BE2C (cell line): Measurements from ENCODE around the gene IL3RA.

Source experiments
- DNase-seq: peaks from one replicate; pipeline ENCODE4 v3.0.0-alpha.2; 2020
- H3K27me3 ChIP-seq: fragments of 250-450 bp; sonication (Bioruptor Pico); 2 replicates; pipeline ENCODE4 v1.5.1; 2020; ENCODE audit warnings: mild to moderate bottlenecking
- H3K36me3 ChIP-seq: fragments of 250-450 bp; sonication (Bioruptor Pico); 2 replicates; pipeline ENCODE4 v1.5.1; 2020; ENCODE audit warnings: mild to moderate bottlenecking
- H3K4me1 ChIP-seq: fragments of 250-450 bp; sonication (Bioruptor Pico); 2 replicates; pipeline ENCODE4 v1.5.1; 2020
- H3K4me3 ChIP-seq: 2 replicates; pipeline ENCODE4 v1.5.1; 2011; ENCODE audit warnings: low read depth, low read length
- H3K9me3 ChIP-seq: fragments of 250-450 bp; sonication (Bioruptor Pico); 2 replicates; pipeline ENCODE4 v1.5.1; 2020
- CTCF ChIP-seq: IDR thresholded peaks from 2 replicates; pipeline ENCODE4 v1.5.1; 2012; ENCODE audit warnings: mild to moderate bottlenecking, low read depth, low read length

IL3RA gene

GRCh38 chrX:1416327-1416784 lies 79.8 kb downstream of the IL3RA start:
- no peak for DNase-seq

GRCh38 chrX:1416965-1417760 lies 80.6 kb downstream of the IL3RA start:
- Histone ChIP-seq H3K4me1 (no peaks in the 10 kb centered on the region), H3K4me3 (no peak overlapping the region), H3K27me3 (no peaks in the 10 kb centered on the region), H3K36me3 (no peaks in the 10 kb centered on the region), H3K9me3 (no peaks in the 10 kb centered on the region; the same call in 1 of the 2 replicates)
- DNase-seq, result no peak
- TF ChIP-seq CTCF, result no peak

More at GRCh38 chrX:1416327-1416784, 79.8 kb downstream of the IL3RA start:
- Histone ChIP-seq H3K4me1 (no peaks in the 10 kb centered on the region), H3K4me3 (no peak overlapping the region), H3K36me3 (no peaks in the 10 kb centered on the region), H3K27me3 (no peaks in the 10 kb centered on the region), H3K9me3 (no peaks in the 10 kb centered on the region; the same call in 1 of the 2 replicates)
- no peak for TF ChIP-seq CTCF

- Histone ChIP-seq H3K36me3 (no peaks in the 10 kb centered on the region), H3K4me3 (no peak overlapping the region), H3K9me3 (no peaks in the 10 kb centered on the region; the same call in 1 of the 2 replicates), H3K4me1 (no peaks in the 10 kb centered on the region), H3K27me3 (no peaks in the 10 kb centered on the region)
- DNase-seq, result no peak
- no peak for TF ChIP-seq CTCF
Observed at GRCh38 chrX:1417921-1418771, 81.6 kb downstream of the IL3RA start.

GRCh38 chrX:1418901-1419544 lies 82.4 kb downstream of the IL3RA start:
- H3K27me3 ChIP-seq, result no peaks in the 10 kb centered on the region
- no peaks in the 10 kb centered on the region; the same call in 1 of the 2 replicates for H3K9me3 ChIP-seq
- H3K4me3 ChIP-seq, result no peak overlapping the region
- H3K36me3 ChIP-seq, result no peaks in the 10 kb centered on the region
- TF ChIP-seq CTCF, result no peak
- H3K4me1 ChIP-seq, result no peaks in the 10 kb centered on the region
- no peak for DNase-seq

- no peaks in the 10 kb centered on the region for H3K27me3 ChIP-seq
- H3K4me3 ChIP-seq, result no peak overlapping the region
- no peaks in the 10 kb centered on the region for H3K36me3 ChIP-seq
- H3K4me1 ChIP-seq, result no peaks in the 10 kb centered on the region
- TF ChIP-seq CTCF, result no peak
- H3K9me3 ChIP-seq, result no peaks in the 10 kb centered on the region; the same call in 1 of the 2 replicates
- DNase-seq, result no peak
Observed at GRCh38 chrX:1419545-1420355, 83.2 kb downstream of the IL3RA start.
